Measurements from ENCODE around the gene LYPD6.

DNA sequence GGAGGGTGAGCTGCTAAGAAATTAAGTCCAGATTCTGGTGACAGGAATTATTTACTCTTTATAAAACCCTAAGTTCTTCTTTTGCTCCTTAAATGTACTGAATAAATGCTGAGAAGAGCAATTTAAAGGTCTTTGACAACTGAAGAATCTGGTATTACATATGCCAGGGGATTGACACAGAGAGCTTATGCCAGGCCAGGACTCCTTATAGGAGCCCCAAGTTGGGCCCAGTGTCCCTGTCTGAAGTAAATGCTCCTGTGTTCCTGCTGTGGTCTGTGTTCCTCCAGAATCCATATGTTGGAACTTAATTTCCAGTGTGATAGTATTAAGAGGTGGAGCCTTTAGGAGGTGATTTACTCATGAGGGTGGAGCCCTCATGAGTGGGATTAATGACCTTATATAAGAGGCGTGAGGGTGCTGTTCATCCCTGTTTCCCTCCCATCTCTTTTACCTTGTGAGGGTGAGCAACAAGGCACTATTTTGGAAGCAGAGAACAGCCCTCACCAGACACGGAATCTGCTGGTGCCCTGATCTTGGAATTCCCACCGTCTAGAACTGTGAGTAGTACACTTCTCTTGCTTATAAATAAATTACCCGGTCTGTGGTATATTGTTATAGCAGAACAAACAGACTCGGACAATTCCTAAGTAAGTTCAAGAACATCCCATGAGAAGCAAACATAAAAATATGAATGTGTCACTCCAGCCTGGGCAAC lies 39.8 kb downstream of the LYPD6 start:
- TF ChIP-seq, protein P1, sequence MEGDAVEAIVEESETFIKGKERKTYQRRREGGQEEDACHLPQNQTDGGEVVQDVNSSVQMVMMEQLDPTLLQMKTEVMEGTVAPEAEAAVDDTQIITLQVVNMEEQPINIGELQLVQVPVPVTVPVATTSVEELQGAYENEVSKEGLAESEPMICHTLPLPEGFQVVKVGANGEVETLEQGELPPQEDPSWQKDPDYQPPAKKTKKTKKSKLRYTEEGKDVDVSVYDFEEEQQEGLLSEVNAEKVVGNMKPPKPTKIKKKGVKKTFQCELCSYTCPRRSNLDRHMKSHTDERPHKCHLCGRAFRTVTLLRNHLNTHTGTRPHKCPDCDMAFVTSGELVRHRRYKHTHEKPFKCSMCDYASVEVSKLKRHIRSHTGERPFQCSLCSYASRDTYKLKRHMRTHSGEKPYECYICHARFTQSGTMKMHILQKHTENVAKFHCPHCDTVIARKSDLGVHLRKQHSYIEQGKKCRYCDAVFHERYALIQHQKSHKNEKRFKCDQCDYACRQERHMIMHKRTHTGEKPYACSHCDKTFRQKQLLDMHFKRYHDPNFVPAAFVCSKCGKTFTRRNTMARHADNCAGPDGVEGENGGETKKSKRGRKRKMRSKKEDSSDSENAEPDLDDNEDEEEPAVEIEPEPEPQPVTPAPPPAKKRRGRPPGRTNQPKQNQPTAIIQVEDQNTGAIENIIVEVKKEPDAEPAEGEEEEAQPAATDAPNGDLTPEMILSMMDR (IDR thresholded peaks at IDR 0.05; ENCODE audit: low read length), result no peak
- TF ChIP-seq EZH2phosphoT487 (IDR thresholded peaks at IDR 0.05; ENCODE audit: low read length), result no peak

All from MM.1S (cell line).